HG03095 (cell line): ENCODE data around the gene CLIP1.
A peak's percentile ranks its signal among the peaks of the same experiment; 100 is the strongest.

Experiments used
- ATAC-seq: cut with Tn5 transposase; IDR thresholded peaks from one replicate; pipeline ENCODE4 v1.9.1; 2021; ENCODE audit warnings: moderate library complexity; ENCODE audit not compliant: unreplicated experiment

CLIP1 gene

DNA sequence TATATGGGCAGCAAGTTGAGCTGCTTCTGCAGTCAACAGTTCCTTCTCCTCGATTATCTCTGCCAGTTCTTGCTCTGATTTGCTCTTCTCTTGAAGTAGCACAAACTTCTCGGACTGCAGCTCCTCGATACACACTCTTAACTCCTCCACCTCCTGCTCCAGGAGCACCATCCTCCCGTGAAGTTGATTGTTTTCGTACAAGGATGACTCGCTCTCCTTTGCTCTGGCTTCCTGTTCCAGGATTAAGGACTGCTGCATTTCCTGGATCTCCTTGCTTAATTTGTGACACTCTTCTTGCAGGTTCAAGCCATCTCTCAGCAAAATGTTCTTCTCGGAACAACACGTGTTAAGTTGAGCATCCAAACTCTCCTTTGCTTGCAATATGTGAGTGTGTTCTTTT, 100.0 kb downstream of the CLIP1 start:
- no peak for ATAC-seq

DNA sequence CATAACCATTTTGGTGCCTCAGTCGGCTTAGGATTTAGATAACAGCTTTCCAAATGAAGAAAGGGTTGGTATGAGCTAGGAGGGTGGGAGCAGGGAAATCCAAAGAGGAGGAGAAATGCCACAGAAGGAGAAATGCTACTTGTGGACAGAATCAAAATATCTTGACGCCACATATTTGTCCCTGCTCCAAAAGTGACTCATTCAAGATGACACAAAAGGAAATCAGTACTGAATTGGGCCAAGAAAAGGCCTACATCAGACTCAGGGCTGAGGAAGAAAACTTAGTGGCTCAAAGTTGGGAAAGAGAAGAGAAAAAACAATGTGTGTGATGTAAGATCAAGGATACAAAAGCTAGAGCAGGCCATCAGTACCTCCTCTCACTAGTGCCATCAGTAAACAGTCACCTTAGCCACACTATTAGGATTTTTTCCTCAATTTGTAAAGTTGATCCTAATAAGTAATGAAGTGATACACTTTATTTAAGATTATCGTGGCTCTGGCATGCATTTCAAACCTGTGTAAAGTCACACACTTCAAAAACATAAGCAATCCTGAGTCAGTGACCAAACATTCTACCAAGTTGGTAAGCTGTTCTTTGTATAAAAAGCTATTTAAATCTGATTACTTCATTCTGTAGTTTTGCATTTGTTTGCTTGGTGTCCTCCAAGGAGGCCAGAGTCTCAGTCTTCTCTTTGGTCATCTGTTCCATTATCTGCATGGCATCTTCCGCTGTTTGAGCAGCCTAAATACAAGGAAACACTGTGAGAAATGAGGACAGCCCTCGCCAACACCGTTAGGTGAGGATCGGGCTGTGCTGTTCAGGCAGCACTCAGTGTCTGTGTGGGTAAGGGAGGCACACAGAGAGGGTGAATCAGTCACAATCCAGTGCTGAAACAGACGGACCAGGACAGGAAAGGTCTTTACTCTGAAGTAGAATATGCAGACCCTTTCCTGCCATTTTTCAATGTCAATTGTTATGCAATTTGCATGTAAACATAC, 103.6 kb downstream of the CLIP1 start:
- ATAC-seq, result no peak

DNA sequence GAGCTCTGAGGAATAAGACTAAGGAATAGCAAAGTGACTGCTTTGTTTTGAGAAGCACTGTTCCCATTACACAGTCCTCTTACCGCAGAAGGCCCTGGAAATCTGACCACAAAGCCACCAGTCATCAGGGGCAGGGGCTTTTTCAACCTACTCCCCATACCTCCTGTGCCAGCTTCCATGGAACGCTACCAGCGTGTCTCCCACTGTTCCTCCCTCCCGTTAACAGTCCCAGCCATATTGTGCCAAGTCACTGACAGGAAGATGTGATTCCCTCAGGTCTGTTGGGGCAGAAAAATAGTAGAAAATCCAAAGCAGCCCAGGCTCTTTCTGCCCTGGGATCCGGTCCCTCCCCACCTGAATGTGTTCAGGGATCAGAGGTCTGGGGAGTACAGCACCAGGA, 109.5 kb downstream of the CLIP1 start:
- no peak for ATAC-seq

DNA sequence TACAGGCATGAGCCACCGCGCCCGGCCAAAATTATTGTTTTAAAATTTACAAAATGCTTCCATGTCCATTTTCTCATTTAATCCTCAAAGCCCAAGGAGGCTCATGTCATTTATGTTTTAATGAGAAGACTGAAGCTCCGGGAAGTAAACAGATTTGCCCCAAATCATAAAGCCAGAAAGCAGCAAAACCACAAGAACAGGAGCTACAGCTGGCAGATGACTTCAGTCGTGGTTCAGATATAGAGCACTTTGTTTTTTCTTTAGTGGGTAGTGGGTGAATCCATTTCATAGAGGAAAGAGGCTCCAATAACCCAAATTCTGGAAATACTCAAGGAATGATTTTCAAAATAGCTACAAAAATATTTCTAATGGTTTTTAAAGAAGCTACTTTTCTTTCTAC, 110.8 kb downstream of the CLIP1 start:
- no peak for ATAC-seq

DNA sequence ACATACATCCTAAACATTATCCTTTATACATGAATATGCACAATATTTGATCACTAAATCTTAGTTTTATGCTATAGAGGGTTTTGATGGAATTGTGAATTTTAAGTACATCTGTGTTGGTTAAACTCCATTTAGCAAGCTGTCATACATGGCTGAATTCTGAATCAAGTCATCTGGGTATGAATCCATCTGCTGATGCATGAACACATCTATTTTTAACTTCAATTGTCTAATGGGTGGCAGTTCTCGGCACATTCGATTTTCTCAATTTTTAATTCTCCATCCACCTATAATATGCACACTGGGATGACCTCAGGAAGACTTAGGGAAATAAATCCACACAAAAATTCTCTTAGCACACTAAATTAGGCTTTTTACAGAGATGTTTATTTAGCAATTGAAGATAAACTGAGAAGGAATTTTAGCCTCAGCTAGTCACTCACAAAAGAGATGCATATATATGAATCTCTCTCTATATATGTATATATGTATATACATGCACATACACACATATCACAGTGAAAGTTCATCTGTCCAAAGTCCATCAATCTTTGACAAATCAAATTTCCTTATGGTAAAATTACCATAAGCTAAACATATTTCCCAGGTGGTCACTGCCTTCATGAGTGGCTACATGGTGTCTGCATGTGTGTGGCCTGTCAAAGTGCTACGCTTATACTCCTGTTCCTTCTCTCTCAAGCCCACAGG, 111.7 kb downstream of the CLIP1 start:
- ATAC-seq, result no peak

DNA sequence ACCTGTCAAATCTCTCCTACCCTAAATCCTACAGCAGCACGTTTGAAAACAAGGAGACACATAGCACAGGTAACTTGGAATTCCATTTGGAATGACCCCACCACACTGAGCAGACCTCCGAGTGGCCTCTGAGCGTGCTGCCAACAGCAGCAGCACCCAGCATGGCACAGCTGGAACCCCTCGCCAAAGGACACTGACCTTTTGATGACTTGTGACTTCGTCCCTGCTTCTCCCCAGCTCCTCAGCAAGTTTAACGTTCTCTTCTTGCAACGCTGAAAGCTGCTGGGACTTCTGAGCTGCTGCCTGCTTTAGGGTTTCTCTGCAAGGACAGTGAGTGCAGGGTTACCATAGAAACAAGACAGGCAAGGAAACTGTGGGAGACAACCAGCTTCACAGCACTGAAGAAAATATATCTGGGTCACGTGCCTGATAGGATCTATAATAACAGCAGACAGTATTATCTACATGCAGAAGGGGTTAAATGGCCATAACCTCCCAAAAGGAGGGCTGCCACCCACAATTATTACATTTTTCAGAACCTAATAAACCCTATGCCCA, 112.8 kb downstream of the CLIP1 start:
- no peak for ATAC-seq

DNA sequence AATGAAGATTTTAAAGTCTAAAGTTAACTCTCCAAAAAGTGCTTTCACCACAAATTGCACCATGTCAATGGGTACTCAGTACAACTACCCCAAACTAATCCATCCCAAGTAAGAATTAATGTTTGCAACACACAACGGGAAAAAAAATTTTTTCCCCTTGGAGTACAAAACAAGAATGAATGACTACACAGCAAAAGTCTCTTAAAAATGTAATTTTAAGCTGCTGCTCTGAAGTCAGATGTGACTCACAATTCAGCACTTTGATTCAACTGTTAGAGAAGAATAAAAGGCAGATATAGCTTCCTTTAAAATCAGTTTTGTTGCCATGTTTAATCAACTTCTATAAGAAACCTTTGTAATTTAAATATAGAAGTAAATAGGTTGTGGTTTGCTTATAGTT, 113.7 kb downstream of the CLIP1 start:
- ATAC-seq, result no peak

DNA sequence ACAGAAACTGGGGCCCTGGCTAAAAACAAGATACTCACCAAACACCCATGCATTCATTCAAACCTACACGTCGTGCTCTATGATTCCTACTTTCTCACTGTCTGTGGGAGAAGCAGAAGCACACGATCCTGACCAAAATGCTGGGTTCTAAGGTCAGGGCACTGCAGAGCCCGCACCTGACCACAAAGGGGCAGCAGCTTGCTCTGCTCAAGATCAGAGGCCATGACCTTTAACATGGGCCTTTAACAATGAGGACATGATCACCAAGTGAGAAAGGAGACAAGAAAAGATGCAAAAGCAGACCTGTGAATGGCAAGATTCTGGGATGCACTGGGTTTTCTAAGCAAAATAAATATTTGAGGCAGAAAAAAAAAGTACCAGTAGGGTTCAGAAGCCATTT, 116.1 kb downstream of the CLIP1 start:
- ATAC-seq, result no peak

DNA sequence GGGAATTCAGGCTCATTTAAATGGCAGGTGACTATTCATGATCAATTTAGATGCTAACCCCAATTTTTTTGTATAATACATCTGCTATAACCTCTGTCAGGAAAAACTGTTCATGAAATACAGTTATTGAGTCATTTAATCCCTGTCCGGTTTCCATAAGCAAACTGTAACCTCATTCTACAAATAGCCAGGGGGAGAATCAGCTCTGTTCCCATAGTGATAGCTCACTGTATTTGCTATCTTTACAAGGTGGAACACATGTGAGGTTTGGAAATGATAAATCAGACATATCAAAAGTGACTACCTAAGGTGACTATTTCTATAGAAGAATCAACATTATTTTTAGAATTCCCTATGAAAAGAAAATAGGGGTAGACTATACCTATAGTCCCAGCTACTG, 117.5 kb downstream of the CLIP1 start:
- ATAC-seq, result no peak

DNA sequence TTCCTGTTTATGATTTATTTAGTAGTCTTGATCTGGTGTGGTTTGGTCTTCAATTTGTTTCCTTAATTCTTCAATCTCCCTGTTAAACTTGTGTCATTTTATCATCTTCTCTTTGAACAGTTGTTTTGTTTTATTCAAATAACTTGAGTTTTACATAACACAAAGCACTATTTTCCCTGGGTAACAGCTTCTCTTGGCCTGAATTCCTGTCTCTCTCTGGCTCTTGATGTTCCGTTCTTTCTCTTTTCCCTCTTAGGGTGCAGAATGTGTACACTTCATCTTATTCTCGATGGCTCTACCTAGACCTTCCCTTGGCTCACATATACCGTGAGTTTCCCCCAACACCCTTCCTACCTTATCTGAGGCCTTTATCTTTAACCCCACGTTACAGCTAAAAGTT, 119.4 kb downstream of the CLIP1 start:
- ATAC-seq, result no peak

DNA sequence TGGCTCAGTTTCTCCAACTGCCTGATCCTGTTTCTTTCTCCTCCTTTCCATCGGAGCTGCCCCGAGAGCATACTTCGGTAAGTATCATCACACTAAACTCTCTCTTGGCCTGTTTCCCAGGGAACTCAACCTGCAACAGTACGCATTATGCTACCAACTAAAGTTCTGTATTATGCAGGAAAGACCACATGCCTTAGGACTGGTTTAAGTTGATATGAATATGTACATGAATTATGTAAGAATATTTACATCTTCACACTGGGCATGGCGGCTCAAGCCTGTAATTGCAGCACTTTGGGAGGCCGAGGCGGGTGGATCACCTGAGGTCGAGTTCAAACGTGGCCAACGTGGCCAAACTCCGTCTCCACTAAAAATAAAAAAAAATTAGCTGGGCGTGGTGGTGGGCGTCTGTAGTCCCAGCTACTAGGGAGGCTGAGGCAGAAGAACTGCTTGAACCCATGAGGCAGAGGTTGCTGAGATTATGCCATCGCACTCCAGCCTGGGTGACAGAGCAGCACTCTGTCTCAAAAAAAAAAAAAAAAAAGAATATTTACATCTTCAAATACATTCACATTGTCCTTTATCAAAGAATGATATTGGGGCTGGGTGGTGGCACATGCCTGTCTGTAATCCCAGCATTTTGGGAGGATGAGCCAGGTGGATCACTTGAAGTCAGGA, 124.3 kb downstream of the CLIP1 start:
- no peak for ATAC-seq

DNA sequence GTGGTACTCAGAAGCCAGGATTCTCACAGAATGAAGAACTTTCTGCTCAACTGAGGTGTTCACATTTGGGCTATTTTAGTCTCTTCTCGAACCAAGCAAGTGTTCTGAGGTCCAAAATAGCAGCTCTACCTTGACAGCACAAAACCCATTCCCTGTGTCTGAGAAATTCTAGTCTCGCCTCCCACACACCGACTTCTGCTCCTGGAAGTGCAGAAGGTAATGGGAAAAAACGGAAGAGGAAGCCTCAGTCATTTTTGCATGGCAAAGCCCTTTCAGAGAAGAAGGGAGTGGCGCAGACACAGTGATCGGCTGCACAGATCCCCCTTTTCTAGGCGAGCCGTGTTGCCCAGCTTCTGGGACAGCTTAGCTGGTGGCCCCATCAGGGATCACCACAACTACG, 125.0 kb downstream of the CLIP1 start:
- no peak for ATAC-seq

DNA sequence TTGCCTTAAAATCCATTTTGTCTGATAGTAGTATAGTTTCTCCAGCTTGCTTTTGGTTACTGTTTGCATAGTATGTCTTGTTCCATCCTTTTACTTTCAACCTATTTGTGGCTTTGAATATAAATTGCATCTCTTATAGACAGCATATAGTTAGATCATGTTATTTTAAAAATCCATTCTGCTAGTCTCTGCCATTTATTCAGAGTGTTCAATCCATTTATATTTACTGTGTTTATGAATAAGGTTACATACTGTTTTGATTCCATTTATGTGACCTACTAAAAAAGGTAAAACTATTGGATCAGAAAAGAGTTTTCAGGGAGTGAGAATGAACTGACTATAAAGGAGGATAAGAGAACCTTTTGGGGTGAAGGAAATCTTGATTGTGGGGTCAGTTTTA, 126.6 kb downstream of the CLIP1 start:
- no peak for ATAC-seq

DNA sequence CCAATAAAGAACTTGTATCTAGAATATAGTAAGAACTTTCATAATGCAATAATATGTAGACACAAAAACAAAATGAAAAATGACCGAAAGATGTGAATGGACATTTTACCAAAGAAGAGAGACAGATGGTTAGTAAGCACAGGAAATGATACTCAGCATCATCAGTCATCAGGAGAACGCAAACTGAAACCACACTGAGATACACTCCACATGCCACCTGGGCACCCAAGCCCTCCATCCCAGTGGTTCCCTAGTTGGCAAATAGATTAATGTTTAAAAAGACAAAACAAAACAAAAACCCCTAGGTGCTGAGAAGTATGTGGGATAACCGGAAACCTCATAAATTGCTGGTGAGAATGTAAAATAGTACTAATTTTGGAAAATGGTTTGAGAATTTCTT, 129.4 kb downstream of the CLIP1 start:
- ATAC-seq, result no peak

DNA sequence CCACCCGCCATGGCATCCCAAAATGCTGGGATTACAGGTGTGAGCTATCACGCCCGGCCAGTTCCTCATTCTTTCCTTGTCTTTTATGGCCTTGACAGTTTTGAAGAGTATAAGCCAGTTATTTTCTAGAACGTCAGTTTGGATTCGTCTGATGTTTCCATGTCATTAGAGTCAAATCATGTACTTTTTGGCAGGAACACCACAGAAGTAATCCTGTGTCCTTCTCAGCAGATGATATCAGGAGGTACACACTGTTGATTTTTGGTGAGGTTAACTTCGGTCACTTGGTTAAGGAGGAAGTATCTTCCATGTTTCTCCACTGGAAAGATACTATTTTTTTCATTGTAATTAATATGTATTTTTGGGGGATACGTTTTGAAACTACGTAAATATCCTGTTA, 131.0 kb downstream of the CLIP1 start:
- no peak for ATAC-seq

DNA sequence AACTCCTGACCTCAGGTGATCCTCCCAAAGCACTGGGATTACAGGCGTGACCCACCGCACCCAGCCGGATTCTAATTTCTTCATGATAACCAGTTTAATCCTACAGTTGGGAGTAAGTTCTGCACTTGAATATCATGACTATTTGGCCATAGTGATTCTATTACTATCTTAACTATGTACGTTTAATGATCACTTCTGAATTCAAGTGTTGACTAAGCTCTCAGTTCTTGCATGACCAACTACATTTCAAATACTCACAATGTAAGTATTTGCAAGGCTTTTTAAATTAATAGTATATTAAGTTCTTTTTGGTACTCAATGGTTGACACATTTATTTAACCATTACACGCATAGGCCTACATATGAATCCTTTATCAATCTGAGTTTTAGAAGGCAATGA, 138.8 kb downstream of the CLIP1 start:
- no peak for ATAC-seq

DNA sequence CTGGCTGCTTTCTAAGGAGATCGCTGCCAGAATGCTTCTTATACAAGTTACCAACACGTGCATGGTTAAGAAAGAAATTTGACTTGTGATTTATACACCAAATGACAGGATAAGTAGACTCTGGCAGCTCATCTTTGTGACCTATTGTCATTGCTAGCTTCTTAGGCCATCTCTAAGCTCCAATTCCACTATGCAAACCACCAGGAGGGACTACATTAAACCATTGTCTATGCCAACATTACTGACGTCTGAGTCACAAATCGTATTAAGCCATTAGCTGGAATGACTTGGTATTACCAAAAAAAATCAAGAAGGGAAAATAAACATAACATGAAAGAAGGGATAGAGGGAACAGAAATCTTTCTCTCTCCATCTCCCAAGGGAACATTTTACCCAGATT, 140.4 kb downstream of the CLIP1 start:
- no peak for ATAC-seq

DNA sequence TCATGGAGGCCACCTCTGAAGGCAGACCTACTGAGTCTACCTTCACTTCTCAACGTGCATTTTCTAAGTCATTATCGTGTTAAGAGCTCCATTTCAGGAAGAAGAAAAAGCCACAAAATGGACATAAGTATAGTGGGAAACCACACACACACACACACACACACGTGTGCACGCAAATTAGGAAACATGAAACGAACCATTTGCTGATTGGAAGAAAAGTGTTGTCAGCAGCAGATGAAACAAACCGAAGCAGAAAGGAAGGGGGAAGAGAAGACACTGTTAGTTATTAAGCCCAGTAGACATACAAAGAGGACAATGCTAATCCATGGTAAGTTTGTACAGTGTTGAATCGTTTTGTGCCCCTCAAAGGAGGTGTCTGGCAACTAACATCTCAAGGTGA, 146.2 kb downstream of the CLIP1 start:
- ATAC-seq, result no peak

DNA sequence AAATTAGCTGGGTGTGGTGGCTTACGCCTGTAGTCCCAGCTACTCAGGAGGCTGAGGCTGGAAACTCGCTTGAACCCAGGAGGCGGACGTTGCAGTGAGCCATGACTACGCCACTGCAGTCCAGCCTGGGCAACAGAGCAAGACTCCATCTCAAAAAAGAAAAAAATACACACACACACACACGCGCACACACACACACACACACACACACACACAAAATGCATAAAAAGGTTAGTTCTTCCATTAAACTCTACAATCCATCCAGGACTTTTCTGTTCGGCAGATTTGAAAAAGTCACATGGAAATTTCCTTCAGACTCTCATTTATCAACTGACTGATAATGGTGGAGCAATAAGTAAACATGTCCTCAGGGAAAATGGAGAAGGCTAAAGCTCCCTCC, 147.0 kb downstream of the CLIP1 start:
- no peak for ATAC-seq

DNA sequence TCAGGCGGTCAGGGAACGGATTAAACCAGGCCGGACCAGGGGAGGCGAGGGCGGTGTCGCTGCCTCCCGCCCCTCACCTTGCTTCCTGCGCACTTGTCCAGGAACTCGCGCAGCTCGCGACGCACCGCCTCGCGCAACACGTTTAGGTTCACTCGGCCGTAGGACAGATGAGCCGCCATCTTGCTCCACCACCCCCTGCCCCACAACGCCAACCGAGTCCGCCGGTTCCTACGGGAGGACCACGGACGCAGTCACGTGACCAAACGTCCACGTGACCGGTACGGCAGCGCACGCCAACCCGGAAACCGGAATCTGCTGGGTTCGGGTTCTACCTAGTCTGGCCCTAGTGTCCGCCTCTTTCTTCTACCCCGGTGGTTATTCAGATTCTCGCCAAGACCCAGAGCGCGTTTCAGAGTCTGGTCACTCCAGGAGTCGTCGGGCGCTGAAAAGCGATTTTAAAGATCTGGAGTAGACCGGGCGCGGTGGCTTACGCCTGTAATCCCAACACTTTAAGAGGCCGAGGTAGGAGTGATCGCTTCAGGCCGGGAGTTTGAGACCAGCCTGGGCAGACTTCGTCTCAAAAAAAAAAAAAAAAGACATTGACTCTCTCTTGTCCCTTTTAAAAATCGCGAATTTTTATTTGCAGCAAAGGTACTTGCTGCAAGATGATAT, 156.1 kb downstream of the CLIP1 start, which contains the start of gene VPS33A:
VPS33A (minus strand) TSS at position 265 of the 672 bp plus-strand sequence; CDS start at position 179, 86 bp downstream.
- ATAC-seq, result peak; percentile 75

DNA sequence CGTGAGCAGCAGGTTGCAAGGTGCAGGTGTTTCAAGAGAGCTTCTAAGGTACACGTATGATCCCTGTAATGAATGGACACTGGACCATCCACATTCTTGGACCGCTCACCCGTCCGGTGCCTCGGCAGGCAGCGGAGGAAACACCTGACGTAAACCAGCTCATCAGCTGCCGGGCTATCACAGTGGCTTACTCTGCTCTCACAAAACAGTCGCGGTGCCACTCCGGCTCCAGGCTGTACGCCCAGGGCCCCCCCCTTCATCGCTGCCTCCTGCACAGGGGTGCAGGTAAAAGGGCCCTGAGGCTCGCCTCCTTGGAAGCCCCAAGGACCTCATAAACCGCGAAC, 156.6 kb downstream of the CLIP1 start:
- ATAC-seq, result peak; percentile 31
